Esophagus muscularis mucosa (tissue), 2 donors: ENCODE measurements around the gene PGM2L1.

Experiments used
- EP300 ChIP-seq: sonication (generic); formaldehyde crosslinking; IDR thresholded peaks from one replicate; pipeline ENCODE4 v1.6.1; 2017; ENCODE audit warnings: antibody characterized with exemption
- POLR2A ChIP-seq: fragments of 450-650 bp; IDR thresholded peaks from one replicate; pipeline ENCODE4 v1.6.1; 2017; ENCODE audit warnings: antibody characterized with exemption, moderate library complexity, mild to moderate bottlenecking, low read depth

- TF ChIP-seq POLR2A (no peak), EP300 (no peak)
Observed at GRCh38 chr11:74438681-74439080, 40.4 kb upstream of the PGM2L1 start.
